ENCODE measurements around the gene CD83. TPM values are rescaled to one million over a fixed set of nuclear protein-coding genes. Genes with fewer than 3 reads are reported as not detected.

The CD83 gene
- total and polyA plus RNA-seq, 7 experiments from 2014 or later = 1.9 to 113 (median 5.1) TPM

- ChIA-PET CTCF (interaction anchor here (1.2 kb wide), 1 partner anchor 225 kb away, joined by 3 read pairs; no protein-coding TSS in a partner anchor), POLR2A (no interaction called here)
- Histone ChIP-seq H3K4me3 (ENCODE audit: low read length) (no peak overlapping the region), H3K27me3 (ENCODE audit: control insufficient read depth in 2 of 2, insufficient read depth in 2 of 2, low read length in 2 of 2) (no peaks in the 10 kb centered on the region), H3K9me3 (ENCODE audit: control insufficient read depth in 2 of 3, low read length in 3 of 3) (no peaks in the 10 kb centered on the region), H3K36me3 (ENCODE audit: control insufficient read depth in 2 of 3, insufficient read depth in 3 of 3, low read length in 3 of 3) (no peaks in the 10 kb centered on the region), H3K4me1 (ENCODE audit: control insufficient read depth in 2 of 2, insufficient read depth in 2 of 2, low read length in 2 of 2) (peaks cover 0 to 5% of the 10 kb centered on the region in 2 donors), H3K27ac (ENCODE audit: low read depth, low read length) (no peak overlapping the region)
- no peaks in the 10 kb centered on the region for H3K36me3 Mint-ChIP-seq
- DNase-seq (no peak), ATAC-seq (no peak)
- H3K4me3 Mint-ChIP-seq = no peak overlapping the region
- no peak overlapping the region for H3K27ac Mint-ChIP-seq
- H3K4me1 Mint-ChIP-seq = peaks cover 6 to 27% (median 11%) of the 10 kb centered on the region in 7 donors
- peaks cover 0 to 2% (median 0%) of the 10 kb centered on the region in 5 donors for H3K27me3 Mint-ChIP-seq
- intact Hi-C loops (cut with micrococcal nuclease) = no loop called here
- peaks cover 0 to 3% (median 0%) of the 10 kb centered on the region in 11 donors for H3K9me3 Mint-ChIP-seq
Measured at GRCh38 chr6:14079971-14080370, 37.6 kb upstream of the CD83 start.

GRCh38 chr6:14081126-14081525 lies 36.4 kb upstream of the CD83 start:
- ChIA-PET CTCF (no interaction called here), POLR2A (no interaction called here)
- no peaks in the 10 kb centered on the region for H3K9me3 ChIP-seq (ENCODE audit: control insufficient read depth in 2 of 3, low read length in 3 of 3)
- H3K4me3 ChIP-seq (ENCODE audit: low read length) = no peak overlapping the region
- H3K36me3 ChIP-seq (ENCODE audit: control insufficient read depth in 2 of 3, insufficient read depth in 3 of 3, low read length in 3 of 3) = no peaks in the 10 kb centered on the region
- Mint-ChIP-seq H3K27me3 (peaks cover 0 to 2% (median 0%) of the 10 kb centered on the region in 5 donors), H3K4me1 (peaks cover 0 to 22% (median 5%) of the 10 kb centered on the region in 7 donors), H3K36me3 (no peaks in the 10 kb centered on the region), H3K9me3 (peaks cover 0 to 3% (median 0%) of the 10 kb centered on the region in 11 donors), H3K4me3 (no peak overlapping the region), H3K27ac (no peak overlapping the region)
- DNase-seq (no peak), ATAC-seq (no peak)
- no peaks in the 10 kb centered on the region for H3K27me3 ChIP-seq (ENCODE audit: control insufficient read depth in 2 of 2, insufficient read depth in 2 of 2, low read length in 2 of 2)
- no peak overlapping the region for H3K27ac ChIP-seq (ENCODE audit: low read depth, low read length)
- intact Hi-C loops (cut with micrococcal nuclease) = no loop called here
- no peaks in the 10 kb centered on the region for H3K4me1 ChIP-seq (ENCODE audit: control insufficient read depth in 2 of 2, insufficient read depth in 2 of 2, low read length in 2 of 2)

GRCh38 chr6:14082771-14083170 lies 34.8 kb upstream of the CD83 start:
- no peak overlapping the region for H3K27ac ChIP-seq (ENCODE audit: low read depth, low read length)
- H3K4me3 ChIP-seq (ENCODE audit: low read length) = no peak overlapping the region
- Mint-ChIP-seq H3K27ac (no peak overlapping the region), H3K9me3 (peaks cover 0 to 3% (median 0%) of the 10 kb centered on the region in 11 donors), H3K4me1 (peaks cover 0 to 13% (median 0%) of the 10 kb centered on the region in 7 donors), H3K27me3 (peaks cover 0 to 2% (median 0%) of the 10 kb centered on the region in 5 donors), H3K4me3 (no peak overlapping the region), H3K36me3 (no peaks in the 10 kb centered on the region)
- ATAC-seq (no peak), DNase-seq (no peak)
- ChIA-PET CTCF (interaction anchor here (0.5 kb wide), 1 partner anchor 283 kb away, joined by 3 read pairs; no protein-coding TSS in a partner anchor), POLR2A (no interaction called here)
- H3K9me3 ChIP-seq (ENCODE audit: control insufficient read depth in 2 of 3, low read length in 3 of 3) = no peaks in the 10 kb centered on the region
- H3K27me3 ChIP-seq (ENCODE audit: control insufficient read depth in 2 of 2, insufficient read depth in 2 of 2, low read length in 2 of 2) = no peaks in the 10 kb centered on the region
- intact Hi-C loops (cut with micrococcal nuclease) = no loop called here
- no peaks in the 10 kb centered on the region for H3K36me3 ChIP-seq (ENCODE audit: control insufficient read depth in 2 of 3, insufficient read depth in 3 of 3, low read length in 3 of 3)
- H3K4me1 ChIP-seq (ENCODE audit: control insufficient read depth in 2 of 2, insufficient read depth in 2 of 2, low read length in 2 of 2) = no peaks in the 10 kb centered on the region

GRCh38 chr6:14083262-14083661 lies 34.3 kb upstream of the CD83 start:
- H3K4me1 ChIP-seq (ENCODE audit: control insufficient read depth in 2 of 2, insufficient read depth in 2 of 2, low read length in 2 of 2) = no peaks in the 10 kb centered on the region
- DNase-seq (no peak), ATAC-seq (no peak)
- peaks cover 0 to 2% (median 0%) of the 10 kb centered on the region in 5 donors for H3K27me3 Mint-ChIP-seq
- no peaks in the 10 kb centered on the region for H3K27me3 ChIP-seq (ENCODE audit: control insufficient read depth in 2 of 2, insufficient read depth in 2 of 2, low read length in 2 of 2)
- peaks cover 0 to 10% (median 0%) of the 10 kb centered on the region in 7 donors for H3K4me1 Mint-ChIP-seq
- no peak overlapping the region for H3K4me3 Mint-ChIP-seq
- POLR2A ChIA-PET = no interaction called here
- H3K27ac Mint-ChIP-seq = no peak overlapping the region
- no peaks in the 10 kb centered on the region for H3K9me3 Mint-ChIP-seq
- H3K9me3 ChIP-seq (ENCODE audit: control insufficient read depth in 2 of 3, low read length in 3 of 3) = no peaks in the 10 kb centered on the region
- H3K36me3 Mint-ChIP-seq = no peaks in the 10 kb centered on the region
- CTCF ChIA-PET = interaction anchor here (0.6 kb wide), 1 partner anchor 1344 kb away, joined by 3 read pairs; no protein-coding TSS in a partner anchor
- intact Hi-C loops (cut with micrococcal nuclease) = no loop called here
- no peak overlapping the region for H3K27ac ChIP-seq (ENCODE audit: low read depth, low read length)
- no peak overlapping the region for H3K4me3 ChIP-seq (ENCODE audit: low read length)
- no peaks in the 10 kb centered on the region for H3K36me3 ChIP-seq (ENCODE audit: control insufficient read depth in 2 of 3, insufficient read depth in 3 of 3, low read length in 3 of 3)

- no peaks in the 10 kb centered on the region for H3K36me3 Mint-ChIP-seq
- CTCF ChIA-PET = interaction anchor here (0.6 kb wide), 1 partner anchor 1344 kb away, joined by 3 read pairs; no protein-coding TSS in a partner anchor
Measured at GRCh38 chr6:14083751-14084150, 33.8 kb upstream of the CD83 start.

GRCh38 chr6:14084388-14084787 lies 33.2 kb upstream of the CD83 start:
- intact Hi-C loops (cut with micrococcal nuclease) = no loop called here
- H3K4me1 Mint-ChIP-seq = peaks cover 0 to 10% (median 4%) of the 10 kb centered on the region in 7 donors
- H3K27me3 Mint-ChIP-seq = peaks cover 0 to 5% (median 0%) of the 10 kb centered on the region in 5 donors
- H3K36me3 Mint-ChIP-seq = no peaks in the 10 kb centered on the region
- H3K36me3 ChIP-seq (ENCODE audit: control insufficient read depth in 2 of 3, insufficient read depth in 3 of 3, low read length in 3 of 3) = no peaks in the 10 kb centered on the region
- ChIA-PET CTCF (no interaction called here), POLR2A (no interaction called here)
- DNase-seq (no peak), ATAC-seq (no peak)
- no peak overlapping the region for H3K4me3 ChIP-seq (ENCODE audit: low read length)
- no peaks in the 10 kb centered on the region for H3K9me3 ChIP-seq (ENCODE audit: control insufficient read depth in 2 of 3, low read length in 3 of 3)
- no peaks in the 10 kb centered on the region for H3K9me3 Mint-ChIP-seq
- H3K4me1 ChIP-seq (ENCODE audit: control insufficient read depth in 2 of 2, insufficient read depth in 2 of 2, low read length in 2 of 2) = no peaks in the 10 kb centered on the region
- no peak overlapping the region for H3K27ac Mint-ChIP-seq
- no peaks in the 10 kb centered on the region for H3K27me3 ChIP-seq (ENCODE audit: control insufficient read depth in 2 of 2, insufficient read depth in 2 of 2, low read length in 2 of 2)
- no peak overlapping the region for H3K27ac ChIP-seq (ENCODE audit: low read depth, low read length)
- H3K4me3 Mint-ChIP-seq = no peak overlapping the region

More at GRCh38 chr6:14083751-14084150, 33.8 kb upstream of the CD83 start:
- Histone ChIP-seq H3K9me3 (ENCODE audit: control insufficient read depth in 2 of 3, low read length in 3 of 3) (no peaks in the 10 kb centered on the region), H3K4me3 (ENCODE audit: low read length) (no peak overlapping the region), H3K36me3 (ENCODE audit: control insufficient read depth in 2 of 3, insufficient read depth in 3 of 3, low read length in 3 of 3) (no peaks in the 10 kb centered on the region), H3K27ac (ENCODE audit: low read depth, low read length) (no peak overlapping the region), H3K4me1 (ENCODE audit: control insufficient read depth in 2 of 2, insufficient read depth in 2 of 2, low read length in 2 of 2) (no peaks in the 10 kb centered on the region), H3K27me3 (ENCODE audit: control insufficient read depth in 2 of 2, insufficient read depth in 2 of 2, low read length in 2 of 2) (no peaks in the 10 kb centered on the region)
- peaks cover 0 to 11% (median under 1%) of the 10 kb centered on the region in 7 donors for H3K4me1 Mint-ChIP-seq
- DNase-seq = no peak
- no peaks in the 10 kb centered on the region for H3K9me3 Mint-ChIP-seq
- POLR2A ChIA-PET = no interaction called here
- H3K27ac Mint-ChIP-seq = no peak overlapping the region
- H3K4me3 Mint-ChIP-seq = no peak overlapping the region
- intact Hi-C loops (cut with micrococcal nuclease) = no loop called here
- ATAC-seq = no peak
- peaks cover 0 to 5% (median 0%) of the 10 kb centered on the region in 5 donors for H3K27me3 Mint-ChIP-seq

- Mint-ChIP-seq H3K27me3 (peaks cover 0 to 6% (median 4%) of the 10 kb centered on the region in 5 donors), H3K36me3 (peaks cover 0 to 4% (median 0%) of the 10 kb centered on the region in 5 donors), H3K27ac (peak overlapping the region in 2 of 9 donors; percentile 28 to 37), H3K4me1 (peaks cover 0 to 11% (median 4%) of the 10 kb centered on the region in 7 donors), H3K4me3 (no peak overlapping the region), H3K9me3 (peaks cover 0 to 2% (median 0%) of the 10 kb centered on the region in 11 donors)
- POLR2A ChIA-PET = no interaction called here
- Histone ChIP-seq H3K4me3 (ENCODE audit: low read length) (no peak overlapping the region), H3K9me3 (ENCODE audit: control insufficient read depth in 2 of 3, low read length in 3 of 3) (no peaks in the 10 kb centered on the region), H3K4me1 (ENCODE audit: control insufficient read depth in 2 of 2, insufficient read depth in 2 of 2, low read length in 2 of 2) (no peaks in the 10 kb centered on the region), H3K36me3 (ENCODE audit: control insufficient read depth in 2 of 3, insufficient read depth in 3 of 3, low read length in 3 of 3) (no peaks in the 10 kb centered on the region), H3K27me3 (ENCODE audit: control insufficient read depth in 2 of 2, insufficient read depth in 2 of 2, low read length in 2 of 2) (no peaks in the 10 kb centered on the region), H3K27ac (ENCODE audit: low read depth, low read length) (no peak overlapping the region)
- intact Hi-C loops (cut with micrococcal nuclease) = no loop called here
- ATAC-seq (no peak), DNase-seq (no peak)
- CTCF ChIA-PET = no interaction called here
Measured at GRCh38 chr6:14085176-14085787, 32.3 kb upstream of the CD83 start.

Data from naive thymus-derived CD4-positive, alpha-beta T cell (primary cell).